ENCODE measurements around the gene OR14K1.
"Not testable (repeated sequence)": the region's sequence is repeated elsewhere in the genome, so short reads cannot be mapped to it uniquely, and the experiment has no call there.

OR14K1 gene, protein sequence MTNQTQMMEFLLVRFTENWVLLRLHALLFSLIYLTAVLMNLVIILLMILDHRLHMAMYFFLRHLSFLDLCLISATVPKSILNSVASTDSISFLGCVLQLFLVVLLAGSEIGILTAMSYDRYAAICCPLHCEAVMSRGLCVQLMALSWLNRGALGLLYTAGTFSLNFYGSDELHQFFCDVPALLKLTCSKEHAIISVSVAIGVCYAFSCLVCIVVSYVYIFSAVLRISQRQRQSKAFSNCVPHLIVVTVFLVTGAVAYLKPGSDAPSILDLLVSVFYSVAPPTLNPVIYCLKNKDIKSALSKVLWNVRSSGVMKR

DNA sequence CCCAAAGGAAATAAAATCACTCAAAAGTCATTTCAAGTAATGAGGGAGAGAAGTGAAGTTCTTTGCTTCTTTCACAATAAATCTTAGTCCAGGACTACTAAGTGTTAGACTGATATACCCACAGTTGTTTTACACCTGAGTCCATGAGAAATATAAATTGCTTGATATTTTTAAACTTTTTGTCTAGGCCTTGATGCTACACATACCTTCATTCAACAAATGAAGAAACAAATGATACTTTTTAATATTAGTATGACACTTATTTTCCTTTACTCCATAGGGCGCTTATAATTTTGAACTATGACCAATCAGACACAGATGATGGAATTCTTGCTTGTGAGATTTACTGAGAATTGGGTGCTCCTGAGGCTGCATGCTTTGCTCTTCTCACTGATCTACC is at the start of gene OR14K1:
OR14K1 (plus strand) TSS at position 301 of the 400 bp plus-strand sequence; CDS start at position 301, 0 bp downstream.
- DNase-seq: no peak

- no peak for DNase-seq
Measured at GRCh38 chr1:247701338-247701737, 37.1 kb upstream of the OR14K1 start.

- DNase-seq: not testable (repeated sequence)
Measured at GRCh38 chr1:247710681-247711080, 27.7 kb upstream of the OR14K1 start.

DNA sequence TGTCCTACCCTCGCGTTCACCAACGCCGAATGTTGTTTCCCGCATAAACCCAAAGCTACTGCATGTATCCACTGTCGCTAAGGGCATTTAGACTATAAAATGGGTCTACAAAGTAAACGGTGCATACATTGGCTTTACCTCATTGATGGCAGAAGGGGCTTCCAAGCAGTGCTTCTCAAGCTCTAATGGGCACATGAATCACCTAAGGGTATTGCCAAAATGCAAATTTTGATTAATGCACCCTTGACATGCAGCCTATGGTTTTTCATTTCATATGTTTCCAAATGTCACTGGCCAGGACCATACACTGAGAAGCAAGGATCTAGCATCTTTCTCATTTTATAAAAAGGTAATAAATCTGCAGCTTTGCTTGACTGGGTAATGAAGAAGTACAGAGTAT is 24.7 kb upstream of the OR14K1 start:
- DNase-seq: no peak

GRCh38 chr1:247716546-247716945 is 21.9 kb upstream of the OR14K1 start, which contains the start of gene OR6F1:
OR6F1 (minus strand) TSS chr1:247716646; CDS start chr1:247712755, 3,891 bp downstream.
- DNase-seq: no peak

DNA sequence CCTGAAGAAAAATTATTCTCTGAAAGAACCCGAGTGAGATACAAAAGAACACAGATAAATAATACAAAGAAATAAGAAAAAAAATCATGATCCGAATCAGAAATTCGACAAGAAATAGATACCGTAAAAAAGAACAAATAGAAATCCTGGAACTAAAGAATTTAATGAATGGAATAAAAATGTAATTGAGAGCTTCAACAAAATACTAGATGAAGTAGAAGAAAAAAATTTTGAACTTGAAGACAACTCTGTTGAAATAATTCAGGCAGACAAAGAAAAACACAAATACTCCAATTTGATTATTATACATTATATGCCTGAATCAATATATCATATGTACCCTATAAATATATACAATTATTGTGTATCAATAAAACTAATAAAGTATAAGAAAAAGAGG is 17.2 kb upstream of the OR14K1 start:
- no peak for DNase-seq

- no peak for DNase-seq
Measured at GRCh38 chr1:247740721-247741120, 2.3 kb downstream of the OR14K1 start.

- DNase-seq: no peak
Measured at GRCh38 chr1:247741756-247742155, 3.3 kb downstream of the OR14K1 start.

GRCh38 chr1:247742215-247742760 is 3.9 kb downstream of the OR14K1 start:
- DNase-seq: not testable (repeated sequence)

- no peak for DNase-seq
Measured at GRCh38 chr1:247746391-247746935, 8.0 kb downstream of the OR14K1 start.

- DNase-seq: no peak
Measured at GRCh38 chr1:247747616-247748015, 9.2 kb downstream of the OR14K1 start.

DNA sequence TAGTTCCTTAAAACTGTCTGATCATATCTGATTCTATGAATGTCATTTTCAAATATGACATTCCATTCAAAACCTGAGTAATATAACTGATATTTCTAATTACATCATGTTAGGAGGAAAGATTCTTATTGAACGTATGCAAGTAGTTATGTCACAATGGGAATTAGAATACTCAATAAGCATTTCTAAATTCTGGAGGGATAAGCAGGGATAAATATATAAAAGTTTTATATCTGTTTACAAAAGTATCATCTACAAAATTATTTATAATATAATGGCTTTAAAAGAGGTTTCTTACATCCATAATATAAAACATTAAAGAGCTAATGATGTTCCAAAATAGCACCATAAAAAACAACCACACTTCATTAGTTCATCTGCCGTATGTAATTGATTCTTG is 9.6 kb downstream of the OR14K1 start, which contains the start of gene OR14A2:
OR14A2 (minus strand) TSS at position 101 of the 400 bp plus-strand sequence.
- DNase-seq: no peak

GRCh38 chr1:247749870-247750269 is 11.5 kb downstream of the OR14K1 start:
- no peak for DNase-seq

GRCh38 chr1:247754311-247754710 is 15.9 kb downstream of the OR14K1 start:
- not testable (repeated sequence) for DNase-seq

DNA sequence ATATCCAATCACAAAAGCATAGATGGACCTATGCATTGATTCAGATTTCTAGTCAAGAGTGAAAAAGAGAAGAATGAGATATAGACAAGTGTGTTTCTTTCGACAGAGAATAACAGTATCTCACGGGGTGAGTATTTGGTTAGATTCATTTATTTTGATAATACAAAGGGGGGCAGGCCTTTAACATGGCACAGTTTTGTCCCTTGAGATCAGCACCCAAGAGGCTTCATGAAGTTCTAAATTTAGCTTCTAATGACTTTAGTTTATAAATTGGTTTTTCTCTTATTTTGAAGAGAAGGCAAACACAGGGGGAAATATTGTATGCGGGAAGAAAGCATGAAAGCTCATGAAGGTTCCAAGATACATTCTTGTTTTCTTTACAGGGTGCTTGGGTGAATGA is 22.0 kb downstream of the OR14K1 start, which contains the start of gene OR1C1:
OR1C1 (minus strand) TSS at position 101 of the 400 bp plus-strand sequence. CDS start 2,150 bp downstream, outside the sequence.
- no peak for DNase-seq

DNA sequence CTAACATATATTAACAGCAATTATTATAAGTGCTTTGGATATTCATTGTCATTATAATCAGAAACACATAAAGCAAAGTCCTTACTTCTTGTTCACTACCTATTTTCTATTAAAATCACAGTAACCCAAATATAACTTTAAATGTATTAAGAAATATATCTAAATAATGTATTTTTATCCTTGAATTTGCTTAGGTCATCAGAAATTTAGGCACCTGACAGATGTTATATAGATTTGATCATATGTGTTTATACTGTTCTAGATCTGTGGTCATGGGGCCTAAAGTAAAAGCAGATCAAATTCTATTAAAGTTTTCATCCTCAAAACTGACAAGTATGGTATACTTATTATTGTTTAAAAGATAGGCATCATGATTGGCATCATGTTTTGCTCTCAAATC is 31.2 kb downstream of the OR14K1 start:
- DNase-seq: no peak

Data from amygdala (tissue), 56 donors.